Neural cell (in vitro differentiated cells): ENCODE results near the gene CLCA4. TPM values are rescaled to one million over a fixed set of nuclear protein-coding genes. Genes with fewer than 3 reads are reported as not detected.

ENCODE experiments used
- H2AFZ ChIP-seq: fragments of 200-600, 300-800 bp; sonication (generic), shearing (Covaris generic); 2 replicates; pipeline ENCODE4 v1.6.0; 2014; ENCODE audit warnings: low read depth, mild to moderate bottlenecking, antibody characterized with exemption, low read length, moderate library complexity
- H3F3A ChIP-seq: fragments of 200-600 bp; shearing (Covaris generic); 2 replicates; pipeline ENCODE4 v1.6.1; 2016; ENCODE audit warnings: mild to moderate bottlenecking, moderate library complexity, mixed read lengths, antibody characterized with exemption, low read length; ENCODE audit not compliant: insufficient read depth, poor library complexity, severe bottlenecking
- H3K27ac ChIP-seq: fragments of 200-600, 300-800 bp; sonication (generic), shearing (Covaris generic); 2 replicates; pipeline ENCODE4 v1.5.1; 2014; ENCODE audit warnings: mild to moderate bottlenecking, low read length, moderate library complexity
- H3K27me3 ChIP-seq: fragments of 300-800, 200-600 bp; sonication (generic), shearing (Covaris generic); 2 replicates; pipeline ENCODE4 v1.6.0; 2014; ENCODE audit warnings: mild to moderate bottlenecking, low read depth, low read length, moderate library complexity; ENCODE audit not compliant: insufficient read depth
- H3K36me3 ChIP-seq: fragments of 300-800, 200-600 bp; sonication (generic), shearing (Covaris generic); 2 replicates; pipeline ENCODE4 v1.5.1; 2014; ENCODE audit warnings: mild to moderate bottlenecking, antibody characterized with exemption, low read length, moderate library complexity; ENCODE audit not compliant: insufficient read depth
- H3K4me2 ChIP-seq: fragments of 300-800, 200-600 bp; sonication (generic), shearing (Covaris generic); 2 replicates; pipeline ENCODE4 v1.6.0; 2014; ENCODE audit warnings: mild to moderate bottlenecking, low read length
- H3K4me3 ChIP-seq: fragments of 300-800, 200-600 bp; sonication (generic), shearing (Covaris generic); 2 replicates; pipeline ENCODE4 v1.5.1; 2014; ENCODE audit warnings: mild to moderate bottlenecking, low read length, moderate library complexity
- H3K79me2 ChIP-seq: fragments of 200-600 bp; shearing (Covaris generic); replicated peaks from 2 replicates; pipeline ENCODE4 v1.6.0; 2014; ENCODE audit warnings: mild to moderate bottlenecking, low read length, moderate library complexity; ENCODE audit not compliant: insufficient read depth
- H3K9ac ChIP-seq: fragments of 300-800, 200-600 bp; sonication (generic), shearing (Covaris generic); 2 replicates; pipeline ENCODE4 v1.6.1; 2016; ENCODE audit warnings: mild to moderate bottlenecking, low read length, mixed read lengths
- H3K9me2 ChIP-seq: fragments of 200-600 bp; shearing (Covaris generic); 2 replicates; pipeline ENCODE4 v1.6.1; 2016; ENCODE audit warnings: mild to moderate bottlenecking, low read length, mixed read lengths; ENCODE audit not compliant: insufficient read depth
- H3K9me3 ChIP-seq: fragments of 200-600, 300-800 bp; sonication (generic), shearing (Covaris generic); 2 replicates; pipeline ENCODE4 v1.6.1; 2016; ENCODE audit warnings: mild to moderate bottlenecking, mixed run types, low read length, moderate library complexity, mixed read lengths
- H4K20me1 ChIP-seq: fragments of 200-600 bp; shearing (Covaris generic); 2 replicates; pipeline ENCODE4 v1.6.1; 2016; ENCODE audit warnings: mild to moderate bottlenecking, mixed run types; ENCODE audit not compliant: insufficient read depth
- EP300 ChIP-seq: fragments of 450-650 bp; conservative IDR thresholded peaks from 2 replicates; pipeline ENCODE4 v1.6.1; 2014; ENCODE audit warnings: antibody characterized with exemption, mild to moderate bottlenecking, moderate library complexity; ENCODE audit not compliant: poor library complexity, severe bottlenecking
- EZH2 ChIP-seq: fragments of 200-600, 300-800 bp; shearing (Covaris generic), sonication (generic); IDR thresholded peaks from 2 replicates; pipeline ENCODE4 v1.6.1; 2014; ENCODE audit warnings: antibody characterized with exemption, low read length, borderline replicate concordance, mild to moderate bottlenecking; ENCODE audit not compliant: insufficient read depth, poor library complexity, severe bottlenecking
- MXI1 ChIP-seq: fragments of 450-650 bp; conservative IDR thresholded peaks from 2 replicates; pipeline ENCODE4 v1.6.1; 2014; ENCODE audit warnings: antibody characterized with exemption, mild to moderate bottlenecking; ENCODE audit not compliant: poor library complexity, severe bottlenecking
- POLR2AphosphoS5 ChIP-seq: IDR thresholded peaks from 2 replicates; pipeline ENCODE4 v1.6.1; 2012
- RAD21 ChIP-seq: fragments of 450-650 bp; conservative IDR thresholded peaks from 2 replicates; pipeline ENCODE4 v1.6.1; 2014; ENCODE audit warnings: antibody characterized with exemption, mild to moderate bottlenecking, moderate library complexity
- SMC3 ChIP-seq: fragments of 450-650 bp; conservative IDR thresholded peaks from 2 replicates; pipeline ENCODE4 v1.6.1; 2014; ENCODE audit warnings: antibody characterized with exemption, mild to moderate bottlenecking, moderate library complexity; ENCODE audit not compliant: poor library complexity
- TAF1 ChIP-seq: IDR thresholded peaks from 2 replicates; pipeline ENCODE4 v1.6.1; 2012; ENCODE audit warnings: low read depth
- polyA plus RNA-seq: library from polyadenylated mRNA; depleted of rRNA; stranded (reverse); fragments of >200 nt; gene quantifications from 2 replicates; pipeline ENCODE4 v1.2.3, GENCODE V29; 2014
- TF ChIP-seq, protein P1 (sequence below): IDR thresholded peaks from 2 replicates; pipeline ENCODE4 v1.6.1; 2012; ENCODE audit warnings: borderline replicate concordance
- TF ChIP-seq, protein P2 (sequence below): fragments of 450-650 bp; IDR thresholded peaks from 2 replicates; pipeline ENCODE4 v1.5.1; 2014; ENCODE audit warnings: antibody characterized with exemption, mild to moderate bottlenecking, moderate library complexity; ENCODE audit not compliant: poor library complexity, severe bottlenecking

The CLCA4 gene
- polyA plus RNA-seq, 1 donor from 2014 or later = not detected

DNA sequence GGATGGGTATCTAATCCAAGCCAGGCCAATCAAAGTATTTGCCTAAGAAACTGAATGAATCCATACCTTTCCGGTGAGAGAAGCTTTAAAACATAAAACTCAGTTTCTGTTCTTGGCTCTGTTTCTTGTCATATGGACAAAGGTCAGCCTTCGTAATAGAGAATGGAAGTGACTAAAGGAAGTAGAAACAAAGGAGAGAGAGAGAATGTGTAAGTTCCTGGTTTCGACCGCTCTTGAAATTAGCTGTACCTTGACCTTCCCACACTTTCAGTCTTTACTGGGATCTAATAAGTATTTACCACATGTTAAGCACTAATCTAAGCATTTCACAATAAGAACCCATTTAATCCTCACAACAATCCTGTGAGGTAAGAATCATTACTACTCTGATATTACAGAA lies 19.6 kb upstream of the CLCA4 start:
- H3K79me2 ChIP-seq = no peaks in the 10 kb centered on the region
- no peaks in the 10 kb centered on the region for H3K36me3 ChIP-seq
- H3K27me3 ChIP-seq = no peaks in the 10 kb centered on the region
- no peak overlapping the region for H2AFZ ChIP-seq
- H3F3A ChIP-seq = no peaks in the 10 kb centered on the region
- TF ChIP-seq EP300 (no peak), TAF1 (no peak), RAD21 (no peak), POLR2AphosphoS5 (no peak), SMC3 (no peak), EZH2 (no peak), MXI1 (no peak)
- TF ChIP-seq, protein P1, sequence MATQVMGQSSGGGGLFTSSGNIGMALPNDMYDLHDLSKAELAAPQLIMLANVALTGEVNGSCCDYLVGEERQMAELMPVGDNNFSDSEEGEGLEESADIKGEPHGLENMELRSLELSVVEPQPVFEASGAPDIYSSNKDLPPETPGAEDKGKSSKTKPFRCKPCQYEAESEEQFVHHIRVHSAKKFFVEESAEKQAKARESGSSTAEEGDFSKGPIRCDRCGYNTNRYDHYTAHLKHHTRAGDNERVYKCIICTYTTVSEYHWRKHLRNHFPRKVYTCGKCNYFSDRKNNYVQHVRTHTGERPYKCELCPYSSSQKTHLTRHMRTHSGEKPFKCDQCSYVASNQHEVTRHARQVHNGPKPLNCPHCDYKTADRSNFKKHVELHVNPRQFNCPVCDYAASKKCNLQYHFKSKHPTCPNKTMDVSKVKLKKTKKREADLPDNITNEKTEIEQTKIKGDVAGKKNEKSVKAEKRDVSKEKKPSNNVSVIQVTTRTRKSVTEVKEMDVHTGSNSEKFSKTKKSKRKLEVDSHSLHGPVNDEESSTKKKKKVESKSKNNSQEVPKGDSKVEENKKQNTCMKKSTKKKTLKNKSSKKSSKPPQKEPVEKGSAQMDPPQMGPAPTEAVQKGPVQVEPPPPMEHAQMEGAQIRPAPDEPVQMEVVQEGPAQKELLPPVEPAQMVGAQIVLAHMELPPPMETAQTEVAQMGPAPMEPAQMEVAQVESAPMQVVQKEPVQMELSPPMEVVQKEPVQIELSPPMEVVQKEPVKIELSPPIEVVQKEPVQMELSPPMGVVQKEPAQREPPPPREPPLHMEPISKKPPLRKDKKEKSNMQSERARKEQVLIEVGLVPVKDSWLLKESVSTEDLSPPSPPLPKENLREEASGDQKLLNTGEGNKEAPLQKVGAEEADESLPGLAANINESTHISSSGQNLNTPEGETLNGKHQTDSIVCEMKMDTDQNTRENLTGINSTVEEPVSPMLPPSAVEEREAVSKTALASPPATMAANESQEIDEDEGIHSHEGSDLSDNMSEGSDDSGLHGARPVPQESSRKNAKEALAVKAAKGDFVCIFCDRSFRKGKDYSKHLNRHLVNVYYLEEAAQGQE = no peak
- TF ChIP-seq, protein P2, sequence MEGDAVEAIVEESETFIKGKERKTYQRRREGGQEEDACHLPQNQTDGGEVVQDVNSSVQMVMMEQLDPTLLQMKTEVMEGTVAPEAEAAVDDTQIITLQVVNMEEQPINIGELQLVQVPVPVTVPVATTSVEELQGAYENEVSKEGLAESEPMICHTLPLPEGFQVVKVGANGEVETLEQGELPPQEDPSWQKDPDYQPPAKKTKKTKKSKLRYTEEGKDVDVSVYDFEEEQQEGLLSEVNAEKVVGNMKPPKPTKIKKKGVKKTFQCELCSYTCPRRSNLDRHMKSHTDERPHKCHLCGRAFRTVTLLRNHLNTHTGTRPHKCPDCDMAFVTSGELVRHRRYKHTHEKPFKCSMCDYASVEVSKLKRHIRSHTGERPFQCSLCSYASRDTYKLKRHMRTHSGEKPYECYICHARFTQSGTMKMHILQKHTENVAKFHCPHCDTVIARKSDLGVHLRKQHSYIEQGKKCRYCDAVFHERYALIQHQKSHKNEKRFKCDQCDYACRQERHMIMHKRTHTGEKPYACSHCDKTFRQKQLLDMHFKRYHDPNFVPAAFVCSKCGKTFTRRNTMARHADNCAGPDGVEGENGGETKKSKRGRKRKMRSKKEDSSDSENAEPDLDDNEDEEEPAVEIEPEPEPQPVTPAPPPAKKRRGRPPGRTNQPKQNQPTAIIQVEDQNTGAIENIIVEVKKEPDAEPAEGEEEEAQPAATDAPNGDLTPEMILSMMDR = no peak
- no peak overlapping the region for H3K27ac ChIP-seq
- H3K4me3 ChIP-seq = no peak overlapping the region
- no peaks in the 10 kb centered on the region for H4K20me1 ChIP-seq
- H3K9me2 ChIP-seq = no peaks in the 10 kb centered on the region
- H3K9me3 ChIP-seq = no peaks in the 10 kb centered on the region
- no peak overlapping the region for H3K9ac ChIP-seq
- H3K4me2 ChIP-seq = no peak overlapping the region

DNA sequence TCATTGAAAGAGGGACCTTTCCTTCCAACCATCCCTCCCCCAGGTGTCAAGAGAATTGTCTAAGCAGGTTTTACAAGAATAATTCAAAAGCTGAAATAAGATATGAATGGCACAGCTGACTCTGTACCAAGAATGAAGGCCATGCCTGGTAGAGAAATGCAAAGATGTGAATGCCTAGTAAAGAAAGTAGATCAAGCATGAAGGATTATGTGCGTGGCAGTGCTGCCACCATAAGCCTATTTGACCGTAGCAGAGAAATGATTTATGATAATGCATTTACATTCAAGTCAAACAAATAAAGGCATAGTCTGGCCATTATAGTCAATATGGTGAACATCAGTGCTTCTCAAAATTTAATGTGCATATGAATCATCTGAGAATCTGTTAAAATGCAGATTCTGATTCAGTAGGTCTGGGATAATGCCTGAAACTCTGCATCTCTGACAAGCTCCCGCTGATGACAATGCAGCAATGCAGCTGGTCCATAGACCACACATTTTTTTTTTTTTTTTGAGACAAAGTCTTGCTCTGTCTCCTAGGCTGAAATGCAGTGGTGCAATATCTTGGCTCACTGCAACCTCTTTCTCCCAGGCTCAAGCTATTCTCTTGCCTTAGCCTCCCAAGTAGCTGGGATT lies 16.6 kb upstream of the CLCA4 start:
- Histone ChIP-seq H2AFZ (no peak overlapping the region), H3F3A (no peaks in the 10 kb centered on the region), H3K9ac (no peak overlapping the region), H3K27me3 (no peaks in the 10 kb centered on the region), H3K9me2 (no peaks in the 10 kb centered on the region), H3K27ac (no peak overlapping the region), H3K9me3 (no peaks in the 10 kb centered on the region), H4K20me1 (no peaks in the 10 kb centered on the region), H3K4me3 (no peak overlapping the region), H3K79me2 (no peaks in the 10 kb centered on the region), H3K36me3 (no peaks in the 10 kb centered on the region), H3K4me2 (no peak overlapping the region)
- TF ChIP-seq EZH2 (no peak), MXI1 (no peak), RAD21 (no peak), POLR2AphosphoS5 (no peak), EP300 (no peak)
- TF ChIP-seq, protein P1 = no peak
- TF ChIP-seq, protein P2 = no peak
